HG03571 (cell line): ENCODE measurements around the gene F2RL1.
"Not testable (repeated sequence)": the region's sequence is repeated elsewhere in the genome, so short reads cannot be mapped to it uniquely, and the experiment has no call there.

ENCODE experiments used
- ATAC-seq: cut with Tn5 transposase; IDR thresholded peaks from one replicate; pipeline ENCODE4 v1.9.1; 2021; ENCODE audit not compliant: unreplicated experiment

The F2RL1 gene, protein sequence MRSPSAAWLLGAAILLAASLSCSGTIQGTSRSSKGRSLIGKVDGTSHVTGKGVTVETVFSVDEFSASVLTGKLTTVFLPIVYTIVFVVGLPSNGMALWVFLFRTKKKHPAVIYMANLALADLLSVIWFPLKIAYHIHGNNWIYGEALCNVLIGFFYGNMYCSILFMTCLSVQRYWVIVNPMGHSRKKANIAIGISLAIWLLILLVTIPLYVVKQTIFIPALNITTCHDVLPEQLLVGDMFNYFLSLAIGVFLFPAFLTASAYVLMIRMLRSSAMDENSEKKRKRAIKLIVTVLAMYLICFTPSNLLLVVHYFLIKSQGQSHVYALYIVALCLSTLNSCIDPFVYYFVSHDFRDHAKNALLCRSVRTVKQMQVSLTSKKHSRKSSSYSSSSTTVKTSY

DNA sequence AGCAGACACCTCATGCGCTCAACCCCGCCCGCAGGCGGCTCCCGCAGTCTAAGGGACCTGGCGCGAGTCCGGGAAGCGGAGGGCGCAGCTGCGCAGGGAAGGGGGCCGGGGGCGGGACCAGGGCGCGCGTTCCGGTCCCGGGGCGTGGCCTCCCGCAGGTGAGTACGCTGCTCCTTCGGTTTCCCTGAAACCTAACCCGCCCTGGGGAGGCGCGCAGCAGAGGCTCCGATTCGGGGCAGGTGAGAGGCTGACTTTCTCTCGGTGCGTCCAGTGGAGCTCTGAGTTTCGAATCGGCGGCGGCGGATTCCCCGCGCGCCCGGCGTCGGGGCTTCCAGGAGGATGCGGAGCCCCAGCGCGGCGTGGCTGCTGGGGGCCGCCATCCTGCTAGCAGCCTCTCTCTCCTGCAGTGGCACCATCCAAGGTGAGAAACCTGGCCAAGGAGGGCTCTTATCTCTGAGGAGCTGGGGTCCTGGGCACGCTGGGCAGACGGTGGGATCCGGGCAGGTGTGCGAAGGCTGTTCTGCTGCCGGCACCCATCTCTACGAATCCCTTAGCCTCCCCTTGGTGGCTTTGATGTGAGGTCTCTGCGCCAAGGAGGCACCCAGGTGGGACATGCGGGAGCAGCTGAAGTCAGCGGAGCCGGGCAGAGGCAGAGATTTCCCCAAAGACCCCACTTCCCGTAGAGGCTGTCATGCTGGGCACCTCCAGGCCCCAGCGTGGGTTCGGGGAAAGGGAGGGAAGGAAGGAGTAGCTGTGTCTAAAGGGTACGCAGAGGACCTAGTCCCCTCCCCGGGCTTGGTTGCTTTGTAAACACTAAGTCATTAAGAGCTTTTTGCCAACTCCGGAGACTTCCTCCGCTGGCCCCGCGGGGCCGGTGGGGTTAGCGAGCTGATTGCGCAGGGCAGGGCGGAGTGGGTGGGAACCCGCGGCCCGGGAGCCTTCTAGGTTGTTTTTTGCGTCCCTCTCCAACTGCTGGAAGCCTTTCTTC is at the start of gene F2RL1:
TSS of gene F2RL1 (plus strand) at position 187 of the 988 bp plus-strand sequence. CDS start at position 340, 153 bp downstream.
- no peak for ATAC-seq

DNA sequence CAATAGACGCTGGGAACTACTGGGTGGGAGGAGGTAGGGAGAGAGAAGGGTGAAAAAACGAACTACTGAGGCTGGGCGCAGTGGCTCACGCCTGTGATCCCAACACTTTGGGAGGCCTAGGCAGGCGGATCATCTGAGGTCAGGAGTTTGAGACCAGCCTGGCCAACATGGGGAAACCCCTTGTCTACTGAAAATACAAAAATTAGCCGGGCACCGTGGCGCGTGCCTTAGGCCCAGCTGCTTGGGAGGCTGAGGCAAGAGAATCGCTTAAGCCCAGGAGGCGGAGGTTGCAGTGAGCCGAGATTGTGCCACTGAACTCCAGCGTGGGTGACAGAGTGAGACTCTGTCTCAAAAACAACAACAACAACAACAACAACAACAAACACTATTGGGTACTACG is 47.8 kb upstream of the F2RL1 start:
- not testable (repeated sequence) for ATAC-seq

DNA sequence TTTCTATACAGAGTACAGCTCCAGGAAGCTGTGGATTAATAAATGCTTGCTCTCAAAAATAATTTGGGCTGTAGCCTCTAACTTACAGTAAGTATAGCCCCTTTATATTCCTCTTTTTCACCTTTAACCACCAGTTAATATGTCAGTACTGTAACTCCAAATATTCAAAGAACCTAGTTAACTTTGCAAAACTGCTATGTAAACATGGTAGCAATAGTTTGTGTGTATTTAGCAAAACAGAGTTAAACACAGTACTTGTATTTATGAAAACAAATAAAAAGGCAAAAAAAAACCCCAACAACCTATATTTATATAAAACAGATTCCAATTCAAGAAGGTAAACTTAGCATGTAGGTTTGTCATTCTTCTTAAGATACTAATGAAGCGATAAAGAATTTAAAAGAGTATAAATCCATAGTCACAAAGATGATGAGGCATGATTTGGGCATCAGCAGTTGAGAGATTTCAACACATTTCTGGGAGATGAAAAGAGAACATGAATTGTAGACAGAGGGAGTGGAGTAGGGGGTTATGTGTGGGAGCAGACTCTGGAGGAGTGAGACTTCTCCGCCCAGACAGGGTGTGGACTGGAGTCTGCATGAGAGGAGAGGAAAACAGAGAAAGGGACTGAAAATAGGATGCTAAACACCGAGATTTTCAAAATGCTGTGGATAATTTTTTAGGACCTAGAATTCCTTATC is 47.0 kb upstream of the F2RL1 start:
- no peak for ATAC-seq

DNA sequence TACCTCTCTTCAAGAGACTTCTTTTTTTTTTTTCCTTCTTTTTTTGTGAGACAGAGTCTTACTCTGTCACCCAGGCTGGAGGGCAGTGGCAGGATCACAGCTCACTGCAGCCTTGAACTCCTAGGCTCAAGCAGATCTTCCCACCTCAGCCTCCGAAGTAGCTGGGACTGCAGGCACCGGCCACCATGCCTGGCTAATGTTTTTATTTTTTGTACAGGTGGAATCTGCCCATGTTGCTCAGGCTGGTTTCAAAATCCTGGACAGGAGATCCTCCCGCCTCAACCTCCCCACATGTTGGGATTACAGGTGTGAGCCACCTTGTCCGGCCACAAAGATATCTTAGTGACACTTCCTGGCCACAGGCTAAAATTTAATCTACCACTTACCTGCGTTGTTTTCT is 42.9 kb upstream of the F2RL1 start:
- no peak for ATAC-seq

DNA sequence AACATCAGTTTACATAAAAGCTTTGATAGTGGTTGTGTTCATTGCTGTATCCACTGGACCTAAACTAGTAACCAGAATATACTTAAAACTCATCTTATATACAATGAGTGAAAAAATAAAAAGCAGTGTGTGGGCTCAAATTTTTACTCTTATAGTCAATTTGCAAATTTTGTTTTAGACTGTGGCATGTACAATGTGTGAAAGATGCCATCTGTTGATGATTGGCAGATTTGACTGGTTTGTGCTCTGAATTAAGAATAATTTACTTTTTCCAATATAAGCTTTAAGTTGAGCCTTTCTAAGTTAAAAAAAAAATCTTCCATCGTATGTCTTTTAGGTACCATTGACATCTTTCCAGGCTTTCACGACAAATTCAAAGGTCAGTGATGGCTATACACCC is 42.4 kb upstream of the F2RL1 start:
- no peak for ATAC-seq

DNA sequence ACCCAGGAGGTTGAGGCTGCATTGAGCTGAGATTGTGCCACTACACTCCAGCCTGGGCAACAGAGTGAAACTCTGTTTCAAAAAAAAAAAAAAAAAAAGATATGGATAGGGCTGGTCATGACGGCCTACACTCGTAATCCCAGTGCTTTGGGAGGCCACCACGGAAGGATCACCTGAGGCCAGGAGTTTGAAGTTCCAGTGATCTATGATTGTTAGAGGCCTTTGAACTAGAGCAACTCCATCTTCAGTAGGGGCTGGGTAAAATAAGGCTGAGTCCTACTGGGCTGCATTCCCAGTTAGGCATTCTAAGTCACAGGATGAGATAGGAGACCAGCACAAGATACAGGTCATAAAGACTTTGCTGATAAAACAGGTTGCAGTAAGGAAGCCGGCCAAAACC is 38.2 kb upstream of the F2RL1 start:
- not testable (repeated sequence) for ATAC-seq

DNA sequence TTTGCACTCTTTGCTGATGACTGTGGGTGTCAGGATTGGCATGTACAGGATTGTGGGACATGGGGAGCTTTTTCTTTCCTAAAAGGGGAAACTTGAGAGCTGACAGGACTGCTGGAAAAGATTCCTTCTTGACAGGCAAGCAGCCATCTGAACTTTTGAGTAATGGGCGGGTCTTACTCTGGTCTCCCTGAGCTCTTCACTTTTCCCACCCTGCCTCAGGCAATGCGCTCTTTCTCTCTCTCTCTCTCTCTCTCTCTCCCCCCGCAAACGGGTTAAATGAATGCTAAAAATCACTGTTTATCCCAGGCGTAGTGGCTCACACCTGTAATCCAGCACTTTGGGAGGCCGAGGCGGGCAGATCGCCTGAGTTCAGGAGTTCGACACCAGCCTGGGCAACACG is 37.1 kb upstream of the F2RL1 start:
- no peak for ATAC-seq

DNA sequence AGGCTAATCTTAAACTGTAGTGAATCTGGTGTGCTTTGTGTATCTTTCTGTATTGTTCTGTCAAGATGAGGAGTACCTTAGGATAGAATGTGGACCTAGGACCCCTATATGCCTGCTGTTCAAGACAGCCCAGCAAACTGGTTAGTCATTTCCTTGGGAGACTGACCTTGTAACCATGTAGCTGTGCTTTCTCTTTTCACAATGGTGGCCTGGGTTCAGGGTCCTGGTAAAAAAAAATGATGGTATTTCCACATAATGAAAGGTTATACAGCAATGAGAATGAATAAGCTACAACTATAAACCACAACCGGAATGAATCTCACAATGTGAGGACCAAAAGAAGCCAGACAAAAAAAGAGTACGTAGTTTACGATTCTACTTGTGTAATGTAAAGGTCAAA is 36.4 kb upstream of the F2RL1 start:
- no peak for ATAC-seq

DNA sequence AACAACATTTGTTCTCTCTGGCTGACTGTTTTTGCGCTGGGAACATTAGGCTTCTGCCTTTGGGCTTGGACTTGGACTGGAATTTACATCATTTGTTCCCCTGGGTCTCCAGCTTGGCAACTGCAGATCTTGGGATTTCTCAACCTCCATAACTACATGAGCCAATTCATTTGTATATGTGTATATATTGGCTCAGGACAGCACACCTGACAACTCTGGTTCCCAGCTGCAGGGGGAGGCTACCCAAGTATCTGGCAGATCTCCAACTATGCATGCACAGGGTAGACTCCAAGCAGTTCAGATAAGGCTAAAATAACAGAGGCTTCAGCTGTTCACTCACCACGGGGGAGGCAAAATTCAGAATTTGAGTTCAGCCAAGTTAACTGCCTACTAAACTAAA is 31.6 kb upstream of the F2RL1 start:
- no peak for ATAC-seq

DNA sequence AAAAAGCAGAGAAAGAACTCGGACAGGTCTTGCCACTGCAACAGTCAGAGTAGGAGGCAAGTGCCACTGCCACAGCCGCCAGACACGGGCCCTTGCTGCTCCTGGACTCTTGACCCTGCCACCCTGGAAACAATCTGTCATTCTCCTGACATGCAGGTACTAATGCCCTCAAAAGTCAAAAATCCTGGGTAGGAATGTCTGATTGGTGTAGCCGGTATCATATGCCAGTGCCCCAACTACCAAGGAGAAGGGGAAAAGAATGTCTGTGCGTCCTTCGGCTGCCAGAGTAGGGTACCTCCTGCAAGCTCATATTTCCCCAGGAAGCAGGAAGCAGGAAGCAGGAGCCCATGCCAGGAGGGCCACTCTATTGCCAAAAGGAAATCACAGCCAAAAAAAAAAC is 30.5 kb upstream of the F2RL1 start:
- no peak for ATAC-seq

DNA sequence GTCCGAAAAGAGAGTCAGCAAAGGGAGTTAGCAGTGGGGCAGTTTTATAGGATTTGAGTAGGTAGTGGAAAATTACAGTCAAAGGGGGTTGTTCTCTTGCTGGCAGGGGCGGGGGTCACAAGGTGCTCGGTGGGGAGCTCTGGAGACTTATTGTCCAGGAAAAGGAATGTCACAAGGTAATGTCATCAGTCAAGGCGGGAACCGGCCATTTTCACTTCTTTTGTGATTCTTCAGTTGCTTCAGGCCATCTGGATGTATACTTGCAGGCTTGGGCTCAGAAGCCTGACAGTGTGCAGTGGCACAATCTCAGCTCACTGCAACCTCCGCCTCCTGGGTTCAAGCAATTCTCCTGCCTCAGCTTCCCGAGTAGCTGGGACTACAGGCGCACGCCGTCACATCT is 29.6 kb upstream of the F2RL1 start:
- ATAC-seq, result not testable (repeated sequence)

DNA sequence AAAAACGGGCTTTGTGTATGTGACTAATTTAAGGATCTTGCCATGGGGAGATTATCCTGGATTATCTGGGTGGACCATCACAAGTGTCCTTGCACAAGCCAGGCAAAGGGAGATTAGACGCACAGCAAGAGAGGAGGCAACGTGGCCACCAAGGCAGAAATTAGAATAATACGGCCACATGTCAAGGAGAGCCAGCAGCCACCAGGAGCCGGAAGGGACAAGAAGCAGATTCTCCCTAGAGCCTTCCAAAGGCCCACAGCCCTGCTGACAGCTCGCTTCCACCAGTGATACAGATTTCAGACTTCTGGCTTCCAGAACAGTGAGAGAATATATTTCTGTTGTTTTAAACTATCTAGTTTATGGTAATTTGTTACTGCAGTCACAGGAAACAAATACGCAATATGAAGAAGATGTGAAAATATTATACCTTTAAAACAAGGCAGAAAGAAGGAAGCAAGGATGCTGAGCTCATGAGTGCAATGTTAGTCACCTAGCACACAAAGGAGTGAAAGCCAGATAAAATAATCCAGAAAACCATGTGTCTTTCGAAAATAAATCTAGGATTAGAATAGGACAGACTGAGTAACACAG is 28.7 kb upstream of the F2RL1 start:
- no peak for ATAC-seq

DNA sequence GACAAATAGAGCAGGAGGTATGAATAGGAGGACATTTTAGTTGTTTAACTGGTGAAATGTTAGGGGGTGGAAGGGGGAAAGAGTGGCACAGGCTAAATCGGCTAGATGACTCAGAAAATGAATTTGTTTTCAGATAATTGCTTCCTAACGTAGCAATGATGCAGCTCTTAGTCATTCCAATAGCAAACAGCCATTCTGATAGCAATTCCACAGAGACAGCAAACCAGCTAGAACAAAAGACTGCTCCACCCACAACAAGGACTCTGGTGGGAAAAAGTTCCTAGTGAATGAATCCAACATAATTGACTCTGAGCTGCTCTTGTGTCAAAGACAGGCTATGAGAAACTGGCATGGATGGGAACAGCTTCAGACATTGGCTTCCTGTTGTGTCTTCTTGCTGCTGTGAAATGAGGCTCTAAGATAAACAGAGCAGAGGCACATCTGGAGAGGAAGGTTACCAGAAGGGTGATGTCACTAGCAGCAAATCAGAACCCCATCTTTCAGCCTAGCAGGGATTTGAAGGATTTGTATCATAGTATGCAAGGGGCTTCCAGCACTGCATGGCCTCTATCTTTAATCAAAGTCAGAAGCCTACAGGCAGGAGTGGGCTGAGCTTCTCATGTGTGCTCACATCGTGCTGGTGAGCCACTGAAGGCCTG is 28.1 kb upstream of the F2RL1 start:
- no peak for ATAC-seq

DNA sequence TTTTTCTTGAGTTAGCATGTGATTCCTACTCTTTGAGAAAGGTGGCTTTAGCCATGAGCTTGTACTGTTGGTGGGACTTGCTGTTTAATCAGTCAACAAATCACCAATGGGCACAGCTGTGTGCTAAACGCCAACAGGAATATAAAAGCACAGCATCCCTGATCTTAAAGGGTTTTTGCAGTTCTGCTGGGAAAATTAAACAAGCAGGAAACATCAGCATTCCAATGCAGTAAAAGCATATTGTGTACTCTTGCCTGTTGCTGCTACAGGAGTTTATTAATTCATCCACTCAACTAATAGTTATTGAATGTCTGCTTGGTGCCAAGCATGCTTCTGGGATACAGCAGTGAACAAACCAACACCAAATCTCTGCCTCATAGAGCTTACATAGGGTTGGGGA is 27.4 kb upstream of the F2RL1 start:
- no peak for ATAC-seq

DNA sequence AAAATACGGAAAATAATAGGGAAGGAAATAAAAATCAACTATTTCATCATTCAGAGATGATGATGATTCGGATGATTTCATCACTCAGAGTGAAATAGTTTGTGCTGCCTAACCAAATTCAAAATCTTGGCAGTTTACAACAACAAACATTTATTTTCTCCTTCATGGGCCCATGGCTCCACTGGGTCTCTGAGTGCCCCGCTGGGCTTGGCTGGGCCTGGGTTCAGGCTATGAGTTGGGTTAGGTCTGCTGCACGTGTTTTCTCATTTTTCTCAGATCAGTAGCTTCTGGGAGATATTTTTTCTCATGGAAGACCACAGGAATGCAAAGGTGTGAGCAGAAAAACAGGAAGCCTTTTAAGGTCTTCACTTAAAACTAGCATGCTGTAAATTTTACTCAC is 24.0 kb upstream of the F2RL1 start:
- ATAC-seq, result no peak

DNA sequence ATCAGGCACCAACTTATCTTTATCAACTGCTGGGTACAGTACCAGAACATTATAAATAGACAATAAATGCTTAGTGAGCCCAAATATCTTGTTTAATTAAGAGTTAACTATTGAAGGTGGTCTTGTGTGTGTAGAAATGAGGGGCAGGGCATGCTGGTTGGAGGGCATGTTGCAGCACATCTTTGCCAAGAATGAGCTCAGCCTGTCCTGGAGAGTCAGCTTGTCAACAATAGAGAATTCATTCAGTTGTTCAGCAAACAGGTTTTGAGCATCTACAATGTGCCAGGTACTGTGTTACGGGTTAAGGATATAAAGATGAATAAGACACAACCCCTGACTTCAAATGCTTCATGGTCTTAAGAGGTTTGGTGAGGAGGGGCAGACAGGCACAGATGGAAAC is 19.2 kb upstream of the F2RL1 start:
- no peak for ATAC-seq

DNA sequence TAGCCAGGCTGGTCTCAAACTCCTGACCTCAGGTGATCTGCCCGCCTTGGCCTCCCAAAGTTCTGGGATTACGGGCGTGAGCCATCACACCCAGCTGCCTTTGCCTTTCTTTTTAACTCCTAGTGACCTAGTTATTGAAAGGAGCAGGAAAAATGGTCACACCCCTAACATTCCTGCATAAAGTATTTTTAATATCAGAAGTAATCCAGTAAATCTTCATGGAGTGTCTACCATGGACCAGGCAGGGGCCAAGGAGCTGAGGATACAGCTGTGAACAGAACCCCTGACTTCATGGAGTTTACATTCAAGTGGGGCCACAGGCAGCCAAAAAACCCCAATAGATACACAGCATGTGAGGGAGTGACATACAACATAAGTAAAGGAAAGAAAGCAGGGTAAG is 18.3 kb upstream of the F2RL1 start:
- ATAC-seq, result no peak

DNA sequence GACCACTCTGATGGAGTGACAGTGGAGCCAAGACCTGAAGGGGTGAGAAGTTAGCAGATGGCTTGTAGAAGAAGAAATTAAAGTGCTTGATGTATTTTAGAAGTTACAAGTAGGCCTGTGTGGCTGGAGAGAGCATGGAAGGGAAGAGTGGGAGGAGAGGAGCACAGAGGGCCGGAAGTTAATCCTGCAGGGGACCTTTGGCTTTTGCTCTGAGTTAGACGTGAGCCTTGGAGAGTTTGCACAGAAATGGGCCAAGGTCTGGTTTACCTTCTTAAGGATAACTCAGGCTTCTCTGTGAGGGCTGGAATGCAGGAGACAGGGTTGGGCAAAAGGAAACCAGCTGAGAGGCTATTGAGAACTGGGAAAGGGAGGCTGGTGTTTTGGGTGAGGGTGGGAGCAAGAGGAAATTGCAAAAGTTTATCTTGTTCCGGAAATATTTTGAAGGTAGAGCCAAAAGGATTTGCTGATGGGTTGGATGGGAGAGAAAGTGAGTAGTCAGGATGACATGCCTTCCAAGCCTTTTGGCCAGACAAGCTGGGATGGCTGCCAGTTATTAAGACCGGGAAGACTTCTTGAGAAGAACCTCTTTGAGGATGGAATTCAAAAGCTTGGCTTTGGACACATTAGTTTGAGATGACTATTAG is 17.5 kb upstream of the F2RL1 start:
- ATAC-seq, result no peak

DNA sequence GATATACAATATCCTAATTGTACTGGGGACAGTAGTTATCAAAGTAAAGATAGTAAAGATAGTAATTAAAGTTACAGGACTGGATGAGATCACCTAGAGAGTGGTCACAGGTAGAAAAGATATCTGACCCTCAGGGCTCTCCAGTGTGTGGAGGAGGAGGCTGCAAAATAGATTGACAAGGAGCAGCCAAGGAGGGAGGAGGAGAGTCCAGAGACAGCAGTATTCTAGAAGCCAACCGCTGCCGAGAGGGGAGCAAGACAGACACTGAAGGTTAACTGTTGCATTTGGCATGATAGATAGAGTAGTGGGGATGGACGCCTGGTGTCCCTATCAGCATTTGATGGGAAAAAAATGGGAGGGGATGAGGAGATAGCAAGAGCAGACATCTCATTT is 17.0 kb upstream of the F2RL1 start:
- no peak for ATAC-seq

DNA sequence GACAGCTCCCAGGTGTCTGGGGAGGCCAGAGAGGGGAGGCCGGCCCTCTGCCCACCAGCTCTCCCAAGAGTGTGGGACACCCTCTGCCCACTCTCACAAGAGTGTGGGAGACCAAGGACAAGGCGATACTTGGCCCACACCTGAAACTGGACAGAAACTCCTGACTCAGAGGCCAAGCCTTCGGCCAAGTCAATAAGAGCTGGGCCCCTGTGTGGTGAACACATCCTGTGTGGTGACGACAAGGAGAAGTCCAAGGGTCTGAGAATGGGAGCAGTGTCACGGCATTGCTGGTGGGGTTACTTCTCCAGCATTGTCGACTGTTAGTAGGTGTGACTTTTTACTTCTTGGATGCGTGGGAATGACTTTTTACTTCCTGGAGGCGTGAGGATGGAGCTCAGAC is 14.6 kb upstream of the F2RL1 start:
- no peak for ATAC-seq
